Measurements from ENCODE around the gene NKD1. TPM values are rescaled to one million over a fixed set of nuclear protein-coding genes. Genes with fewer than 3 reads are reported as not detected.

NKD1 gene
- polyA plus RNA-seq, 6 donors from 2014 or later = 0.01 to 0.36 (median 0.10) TPM; not detected in 2

DNA sequence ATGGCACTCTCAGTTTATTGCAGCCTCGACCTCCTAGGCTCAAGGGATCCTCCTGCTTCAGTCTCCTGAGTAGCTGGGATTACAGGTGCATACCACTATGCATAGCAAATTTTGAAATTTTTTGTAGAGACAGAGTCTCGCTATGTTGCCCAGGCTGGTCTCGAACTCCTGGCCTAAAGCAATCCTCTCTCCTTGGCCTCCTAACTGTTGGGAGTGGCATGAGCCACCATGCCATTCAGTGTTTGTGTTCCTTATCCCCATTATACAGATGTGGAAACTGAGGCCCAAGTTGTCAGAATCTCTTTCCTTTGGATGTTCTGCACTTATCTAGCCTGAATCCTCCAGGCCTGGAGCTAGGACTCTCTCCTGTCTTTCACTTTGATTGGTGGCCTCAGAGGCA is 40.8 kb upstream of the NKD1 start:
- Mint-ChIP-seq H3K4me1 (no peaks in the 10 kb centered on the region), H3K4me3 (no peak overlapping the region), H3K36me3 (no peaks in the 10 kb centered on the region), H3K9me3 (peaks cover 0 to 2% (median 0%) of the 10 kb centered on the region in 7 donors), H3K27me3 (peaks cover 8 to 48% (median 27%) of the 10 kb centered on the region in 3 donors), H3K27ac (no peak overlapping the region)
- no peak for ATAC-seq (ENCODE audit: low read depth in 2 of 2)
- no peak for DNase-seq

DNA sequence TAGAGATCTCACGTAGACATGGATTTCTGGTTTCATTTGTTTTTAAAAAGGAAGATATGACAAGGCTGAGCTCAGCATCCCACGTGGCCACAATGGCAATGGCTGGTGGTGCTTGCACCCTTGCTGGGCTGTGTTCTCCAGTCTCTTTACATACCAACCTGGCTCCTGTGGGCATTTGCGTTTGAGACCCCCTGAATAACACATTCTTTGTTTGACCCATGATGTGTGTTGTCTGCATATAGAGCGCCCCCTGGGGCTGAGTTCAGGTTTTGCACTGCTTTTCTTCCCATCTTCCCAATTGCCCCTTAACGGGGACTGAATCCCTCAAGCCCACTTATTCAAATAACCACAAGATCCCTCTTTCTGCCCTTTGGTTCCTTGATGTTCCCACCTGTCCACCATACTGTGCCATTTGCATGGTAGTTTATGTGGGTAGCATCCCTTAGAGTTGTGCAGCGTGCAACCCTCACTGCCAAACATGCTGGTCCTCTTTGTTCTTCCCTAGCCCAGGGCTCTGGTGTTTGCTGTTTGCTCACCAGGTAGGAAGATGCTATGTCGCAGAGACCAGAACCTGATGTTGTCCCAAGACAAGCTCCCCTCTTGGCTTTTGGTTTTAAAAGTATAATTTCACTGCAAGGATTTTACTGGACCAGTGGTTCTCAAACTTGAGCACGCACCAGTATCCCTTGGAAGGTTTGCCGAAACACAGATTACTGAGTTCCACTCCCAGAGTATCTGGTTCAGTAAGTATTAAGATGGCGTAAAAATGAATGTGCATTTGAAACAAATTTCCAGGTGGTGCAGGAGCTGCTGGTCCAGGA is 38.5 kb upstream of the NKD1 start:
- H3K9me3 Mint-ChIP-seq = peaks cover 0 to under 1% (median 0%) of the 10 kb centered on the region in 7 donors
- no peak overlapping the region for H3K4me3 Mint-ChIP-seq
- ATAC-seq (ENCODE audit: low read depth in 2 of 2) (no peak), DNase-seq (peak; percentile 18)
- H3K27ac Mint-ChIP-seq = peak overlapping the region in 2 of 6 donors; percentile 26 to 40
- no peaks in the 10 kb centered on the region for H3K4me1 Mint-ChIP-seq
- H3K36me3 Mint-ChIP-seq = no peaks in the 10 kb centered on the region
- H3K27me3 Mint-ChIP-seq = peaks cover 5 to 42% (median 21%) of the 10 kb centered on the region in 3 donors

GRCh38 chr16:50515218-50515617 is 33.0 kb upstream of the NKD1 start:
- peaks cover 9 to 48% (median 20%) of the 10 kb centered on the region in 3 donors for H3K27me3 Mint-ChIP-seq
- peaks cover 10 to 22% of the 10 kb centered on the region in 2 donors for H3K36me3 Mint-ChIP-seq
- DNase-seq (no peak), ATAC-seq (ENCODE audit: low read depth in 2 of 2) (no peak)
- H3K27ac Mint-ChIP-seq = no peak overlapping the region
- no peak overlapping the region for H3K4me3 Mint-ChIP-seq
- H3K4me1 Mint-ChIP-seq = no peaks in the 10 kb centered on the region
- H3K9me3 Mint-ChIP-seq = peaks cover 10 to 39% (median 21%) of the 10 kb centered on the region in 7 donors

DNA sequence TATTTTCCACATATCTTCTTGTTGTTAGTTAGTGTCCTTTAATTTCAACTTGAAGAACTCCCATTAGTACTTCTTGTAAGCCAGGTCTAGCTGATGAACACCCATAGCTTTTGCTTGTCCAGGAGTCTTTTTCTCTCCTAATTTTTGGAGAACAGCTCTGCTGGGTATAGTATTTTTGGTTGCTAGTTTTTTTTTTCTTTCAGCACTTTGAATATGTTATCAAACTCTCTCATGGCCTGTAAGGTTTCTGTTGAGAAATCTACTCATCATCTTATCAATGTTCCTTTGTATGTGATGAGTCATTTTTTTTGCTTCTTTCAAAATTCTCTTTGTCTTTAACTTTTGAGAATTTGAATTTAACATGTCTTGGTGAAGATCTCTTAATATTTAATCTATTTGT is 31.8 kb upstream of the NKD1 start:
- H3K4me3 Mint-ChIP-seq = no peak overlapping the region
- H3K4me1 Mint-ChIP-seq = no peaks in the 10 kb centered on the region
- peaks cover 10 to 39% (median 21%) of the 10 kb centered on the region in 7 donors for H3K9me3 Mint-ChIP-seq
- DNase-seq = no peak
- H3K27ac Mint-ChIP-seq = no peak overlapping the region
- H3K27me3 Mint-ChIP-seq = peaks cover 12 to 51% (median 27%) of the 10 kb centered on the region in 3 donors
- no peak for ATAC-seq (ENCODE audit: low read depth in 2 of 2)
- H3K36me3 Mint-ChIP-seq = peaks cover 10 to 22% of the 10 kb centered on the region in 2 donors

DNA sequence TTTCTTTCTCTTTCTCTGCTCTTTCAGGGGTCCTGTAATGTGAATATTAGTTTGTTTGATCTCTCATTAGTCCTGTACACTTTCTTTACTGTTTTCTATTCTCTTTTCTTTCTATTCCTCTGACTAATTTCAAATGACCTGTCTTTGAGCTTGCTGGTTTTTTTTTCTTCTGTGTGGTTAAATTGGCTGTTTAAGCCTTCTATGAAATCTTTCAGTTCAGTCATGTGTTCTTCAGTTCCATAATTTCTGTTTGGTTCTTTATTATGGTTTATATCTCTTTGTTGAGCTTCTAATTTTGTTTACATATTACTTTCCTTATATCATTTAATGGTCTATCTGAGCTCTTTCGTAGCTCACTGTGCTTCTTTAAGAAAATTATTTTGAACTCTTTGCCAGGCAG is 31.3 kb upstream of the NKD1 start:
- ATAC-seq (ENCODE audit: low read depth in 2 of 2) = no peak
- Mint-ChIP-seq H3K27me3 (peaks cover 12 to 51% (median 30%) of the 10 kb centered on the region in 3 donors), H3K27ac (peak overlapping the region in 1 of 6 donors; percentile 77), H3K36me3 (peaks cover 10 to 22% of the 10 kb centered on the region in 2 donors), H3K9me3 (peaks cover 10 to 39% (median 21%) of the 10 kb centered on the region in 7 donors), H3K4me1 (no peaks in the 10 kb centered on the region), H3K4me3 (no peak overlapping the region)
- no peak for DNase-seq

DNA sequence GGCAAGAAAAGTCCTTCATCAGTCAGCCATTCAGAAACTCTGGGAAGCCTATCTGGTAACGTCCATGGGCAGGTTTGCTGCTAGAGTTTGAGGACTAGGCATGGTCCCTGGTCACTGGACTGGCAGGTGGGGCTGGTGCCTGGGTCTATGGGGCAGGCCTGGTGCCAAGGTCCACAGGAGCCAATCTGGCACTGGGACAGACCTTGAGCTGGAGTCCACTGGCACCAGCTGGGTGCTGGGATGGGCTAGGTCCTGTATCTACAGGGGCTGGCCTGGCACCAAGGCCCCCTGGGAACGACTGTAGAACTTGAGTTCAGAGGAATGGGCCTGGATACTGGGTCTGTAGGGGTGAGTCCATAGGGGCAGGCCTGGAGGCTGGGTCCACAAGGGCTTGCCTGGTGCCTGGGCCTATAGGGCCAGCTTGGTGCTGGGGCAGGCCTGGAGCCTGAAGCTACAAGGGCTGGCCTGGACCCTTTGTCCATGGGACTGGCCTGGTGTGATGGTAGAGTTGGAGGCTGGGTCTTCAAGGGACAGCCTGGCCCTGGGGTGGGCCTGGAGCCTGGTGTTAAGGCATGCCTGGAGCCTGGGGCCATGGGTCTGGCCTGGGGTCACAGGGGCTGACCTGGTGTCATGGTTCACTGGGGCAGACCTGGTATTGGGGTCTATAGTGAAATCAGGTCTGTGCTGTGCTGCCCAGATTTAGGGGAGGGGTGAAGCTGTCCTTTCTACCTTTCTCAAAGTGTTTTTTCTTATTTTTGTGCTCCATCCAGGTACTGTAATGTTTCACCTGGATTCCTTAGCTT is 30.5 kb upstream of the NKD1 start:
- Mint-ChIP-seq H3K9me3 (peaks cover 10 to 39% (median 21%) of the 10 kb centered on the region in 7 donors), H3K27me3 (peaks cover 14 to 55% (median 33%) of the 10 kb centered on the region in 3 donors), H3K27ac (no peak overlapping the region), H3K4me1 (no peaks in the 10 kb centered on the region), H3K36me3 (peaks cover 10 to 22% of the 10 kb centered on the region in 2 donors), H3K4me3 (peak overlapping the region in 1 of 8 donors; percentile 19)
- no peak for DNase-seq
- no peak for ATAC-seq (ENCODE audit: low read depth in 2 of 2)

DNA sequence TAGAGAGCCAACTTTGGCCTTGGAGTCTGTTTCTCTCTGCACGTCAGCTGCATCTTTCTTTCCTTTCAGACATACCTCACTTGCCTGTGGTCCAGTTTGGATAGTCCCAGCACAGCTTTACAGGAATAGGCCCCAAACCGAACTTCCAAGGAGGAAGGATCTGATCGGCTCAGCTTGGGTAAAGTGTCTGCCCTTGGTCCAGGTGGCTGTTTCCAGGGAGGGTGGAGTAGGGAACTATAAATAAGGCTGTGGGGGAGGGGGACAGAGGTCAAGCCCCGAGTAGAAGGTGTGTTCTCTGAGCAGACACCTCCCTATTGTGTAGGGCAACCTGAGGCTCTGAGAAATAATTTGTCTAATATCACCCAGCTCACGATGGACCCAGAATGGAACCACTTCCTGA is 29.2 kb upstream of the NKD1 start:
- no peak for ATAC-seq (ENCODE audit: low read depth in 2 of 2)
- Mint-ChIP-seq H3K27ac (no peak overlapping the region), H3K4me3 (no peak overlapping the region), H3K27me3 (peaks cover 18 to 68% (median 38%) of the 10 kb centered on the region in 3 donors), H3K9me3 (peaks cover 10 to 39% (median 21%) of the 10 kb centered on the region in 7 donors), H3K4me1 (no peaks in the 10 kb centered on the region), H3K36me3 (peaks cover 10 to 22% of the 10 kb centered on the region in 2 donors)
- no peak for DNase-seq

GRCh38 chr16:50519602-50520001 is 28.6 kb upstream of the NKD1 start:
- ATAC-seq (ENCODE audit: low read depth in 2 of 2) (no peak), DNase-seq (no peak)
- Mint-ChIP-seq H3K36me3 (peaks cover 10 to 22% of the 10 kb centered on the region in 2 donors), H3K4me1 (no peaks in the 10 kb centered on the region), H3K27me3 (peaks cover 18 to 68% (median 42%) of the 10 kb centered on the region in 3 donors), H3K4me3 (no peak overlapping the region), H3K9me3 (peaks cover 10 to 39% (median 21%) of the 10 kb centered on the region in 7 donors), H3K27ac (no peak overlapping the region)

GRCh38 chr16:50520451-50521245 is 27.5 kb upstream of the NKD1 start:
- H3K4me1 Mint-ChIP-seq = no peaks in the 10 kb centered on the region
- peaks cover 7 to 29% (median 16%) of the 10 kb centered on the region in 7 donors for H3K9me3 Mint-ChIP-seq
- H3K27me3 Mint-ChIP-seq = peaks cover 23 to 61% (median 42%) of the 10 kb centered on the region in 3 donors
- H3K4me3 Mint-ChIP-seq = no peak overlapping the region
- no peak overlapping the region for H3K27ac Mint-ChIP-seq
- H3K36me3 Mint-ChIP-seq = peaks cover 10 to 16% of the 10 kb centered on the region in 2 donors
- DNase-seq (no peak), ATAC-seq (ENCODE audit: low read depth in 2 of 2) (no peak)

DNA sequence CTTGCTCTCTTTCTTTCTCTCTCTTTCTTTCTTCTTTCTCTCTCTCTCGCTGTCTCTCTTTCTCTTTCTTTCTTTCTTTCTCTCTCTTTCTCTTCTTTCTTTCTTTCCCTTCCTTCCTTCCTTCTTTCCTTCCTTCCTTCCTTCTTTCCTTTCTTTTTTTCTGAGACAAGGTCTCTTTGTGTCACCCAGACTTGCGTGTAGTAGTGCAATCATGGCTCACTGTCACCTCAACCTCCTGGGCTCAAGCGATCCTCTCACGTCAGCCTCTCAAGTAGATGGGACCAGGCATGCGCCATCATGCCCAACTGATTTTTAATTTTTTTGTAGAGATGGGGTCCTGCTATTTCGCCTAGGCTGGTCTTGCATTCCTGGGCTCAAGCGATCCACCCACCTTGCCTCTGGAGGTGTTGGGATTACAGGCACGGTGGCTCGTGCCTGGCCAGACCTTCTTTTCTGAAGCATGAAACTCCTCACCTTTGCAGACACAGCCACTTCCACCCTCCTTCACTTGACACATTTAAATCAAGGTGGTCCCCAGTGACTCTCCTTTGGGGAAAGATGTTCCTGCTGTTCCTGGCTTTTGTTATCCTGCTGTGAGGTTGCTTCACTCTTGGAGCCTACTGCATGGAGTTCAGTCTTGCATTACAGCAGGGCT is 26.8 kb upstream of the NKD1 start:
- H3K27ac Mint-ChIP-seq = no peak overlapping the region

GRCh38 chr16:50522324-50522723 is 25.9 kb upstream of the NKD1 start:
- H3K27ac Mint-ChIP-seq = peak overlapping the region in 1 of 6 donors; percentile 32

More for the DNA sequence above, 26.8 kb upstream of the NKD1 start:
- peaks cover 9% of the 10 kb centered on the region in 2 donors for H3K36me3 Mint-ChIP-seq
- H3K4me1 Mint-ChIP-seq = no peaks in the 10 kb centered on the region
- peaks cover 3 to 21% (median 11%) of the 10 kb centered on the region in 7 donors for H3K9me3 Mint-ChIP-seq
- DNase-seq = no peak
- ATAC-seq (ENCODE audit: low read depth in 2 of 2) = no peak
- H3K27me3 Mint-ChIP-seq = peaks cover 30 to 59% (median 43%) of the 10 kb centered on the region in 3 donors
- no peak overlapping the region for H3K4me3 Mint-ChIP-seq

DNA sequence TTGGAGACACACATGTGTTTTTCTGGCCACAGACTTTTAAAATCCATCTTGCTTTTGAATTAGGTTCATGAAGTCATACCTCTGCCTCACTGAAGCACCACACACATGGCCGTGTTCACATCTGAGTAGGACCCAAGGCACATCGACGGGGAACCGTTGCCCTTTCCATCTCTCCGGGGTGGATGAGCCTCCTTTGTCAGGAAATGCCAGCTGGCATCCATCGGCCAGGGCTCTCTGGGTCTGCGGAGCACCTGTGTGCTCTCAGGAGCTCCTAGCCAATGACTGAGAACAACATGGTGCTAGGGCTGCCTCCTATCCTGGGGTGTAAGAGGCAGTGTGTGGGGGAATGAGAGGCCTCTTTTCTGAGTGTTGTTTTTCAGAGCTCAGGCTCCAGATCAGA is 24.5 kb upstream of the NKD1 start:
- no peaks in the 10 kb centered on the region for H3K4me1 Mint-ChIP-seq
- ATAC-seq (ENCODE audit: low read depth in 2 of 2) (no peak), DNase-seq (no peak)
- H3K27me3 Mint-ChIP-seq = peaks cover 37 to 58% (median 57%) of the 10 kb centered on the region in 3 donors
- no peak overlapping the region for H3K4me3 Mint-ChIP-seq
- H3K27ac Mint-ChIP-seq = no peak overlapping the region
- H3K9me3 Mint-ChIP-seq = peaks cover 0 to 4% (median 0%) of the 10 kb centered on the region in 7 donors
- H3K36me3 Mint-ChIP-seq = peaks cover 0 to under 1% of the 10 kb centered on the region in 2 donors

More at GRCh38 chr16:50522324-50522723, 25.9 kb upstream of the NKD1 start:
- ATAC-seq (ENCODE audit: low read depth in 2 of 2) (no peak), DNase-seq (no peak)
- Mint-ChIP-seq H3K27me3 (peaks cover 34 to 53% (median 48%) of the 10 kb centered on the region in 3 donors), H3K36me3 (no peaks in the 10 kb centered on the region), H3K9me3 (peaks cover 0 to 12% (median 2%) of the 10 kb centered on the region in 7 donors), H3K4me3 (no peak overlapping the region), H3K4me1 (no peaks in the 10 kb centered on the region)

All from naive B cell (primary cell).